H1 (cell line): Measurements from ENCODE around the gene SMAP2. TPM values are rescaled to one million over a fixed set of nuclear protein-coding genes. Genes with fewer than 3 reads are reported as not detected.

Source experiments
- CTCF ChIA-PET: fragments of 300-600 bp; sonication (Branson Sonifier 250); formaldehyde crosslinking; loops from one replicate; lab custom pipeline; 2021; ENCODE audit not compliant: partially characterized antibody; lab: Charles Lee
- POLR2A ChIA-PET: fragments of 300-600 bp; sonication (Branson Sonifier 250); formaldehyde crosslinking; loops from one replicate; lab custom pipeline; 2021; ENCODE audit warnings: inconsistent platforms; ENCODE audit not compliant: partially characterized antibody; lab: Charles Lee
- DNase-seq, 2 experiments: peaks; one replicate each; pipeline versions ENCODE4 v3.0.0 to v3.0.0-alpha.2; 2010 to 2022; ENCODE audit warnings: low spot score in 2 of 2, low read depth in 1 of 2, mixed read lengths in 1 of 2
- FAIRE-seq: peaks from 2 replicates; lab custom pipeline; 2011; peaks lifted over from hg19 to GRCh38; lab: Jason Lieb, UNC
- H2AFZ ChIP-seq: 2 replicates; pipeline ENCODE4 v1.8.1; 2012; ENCODE audit warnings: low read length, inconsistent platforms
- H2AK5ac ChIP-seq: 2 replicates; pipeline ENCODE4 v1.6.1; 2013; ENCODE audit warnings: low read depth, low read length
- H2BK120ac ChIP-seq: replicated peaks from 2 replicates; pipeline ENCODE3; 2013; ENCODE audit warnings: low read depth, low read length, inconsistent platforms
- H2BK12ac ChIP-seq: 2 replicates; pipeline ENCODE4 v1.6.1; 2013; ENCODE audit warnings: low read depth, low read length
- H2BK15ac ChIP-seq: 2 replicates; pipeline ENCODE4 v1.6.1; 2013; ENCODE audit warnings: low read length
- H2BK20ac ChIP-seq: 2 replicates; pipeline ENCODE4 v1.6.1; 2013; ENCODE audit warnings: low read length
- H2BK5ac ChIP-seq: 2 replicates; pipeline ENCODE4 v1.6.1; 2013; ENCODE audit warnings: low read depth, low read length
- H3K14ac ChIP-seq: 2 replicates; pipeline ENCODE4 v1.6.1; 2013; ENCODE audit warnings: inconsistent platforms; ENCODE audit not compliant: insufficient read length
- H3K18ac ChIP-seq: 2 replicates; pipeline ENCODE4 v1.6.1; 2013; ENCODE audit warnings: low read length; ENCODE audit errors: extremely low read depth
- H3K23ac ChIP-seq: 2 replicates; pipeline ENCODE4 v1.6.1; 2013; ENCODE audit warnings: inconsistent platforms; ENCODE audit not compliant: insufficient read length
- H3K23me2 ChIP-seq: 2 replicates; pipeline ENCODE4 v1.6.1; 2013; ENCODE audit warnings: low read depth, low read length
- H3K27ac ChIP-seq: 2 replicates; pipeline ENCODE4 v1.6.1; 2011; ENCODE audit warnings: low read depth, low read length, inconsistent platforms
- H3K27me3 ChIP-seq, 4 experiments: replicated peaks in 1 of 4; 1 replicate in 1 of 4; 2 replicates in 3 of 4; pipeline versions ENCODE4 v1.6.1 to v1.8.1; 2011 to 2013; ENCODE audit warnings: low read length in 3 of 4, mild to moderate bottlenecking in 3 of 4, inconsistent platforms in 2 of 4, mixed read lengths in 2 of 4, moderate library complexity in 1 of 4; ENCODE audit not compliant: control insufficient read depth in 3 of 4, insufficient read depth in 3 of 4; ENCODE audit errors: extremely low read depth in 1 of 4
- H3K36me3 ChIP-seq, 4 experiments: 2 replicates each; pipeline versions ENCODE4 v1.6.1 to v1.8.1; 2011 to 2013; ENCODE audit warnings: mild to moderate bottlenecking in 4 of 4, low read length in 3 of 4, moderate library complexity in 2 of 4, control low read depth in 1 of 4, inconsistent platforms in 1 of 4; ENCODE audit not compliant: insufficient read depth in 4 of 4, control insufficient read depth in 2 of 4
- H3K4ac ChIP-seq: replicated peaks from 2 replicates; pipeline ENCODE3; 2013; ENCODE audit warnings: low read length, low read depth, mixed read lengths, inconsistent platforms; ENCODE audit not compliant: insufficient read length
- H3K4me1 ChIP-seq, 4 experiments: replicated peaks in 1 of 4; 1 replicate in 1 of 4; 2 replicates in 3 of 4; pipeline versions ENCODE4 v1.6.1 to v1.8.1; 2011 to 2013; ENCODE audit warnings: low read length in 3 of 4, inconsistent platforms in 2 of 4, mixed read lengths in 1 of 4; ENCODE audit not compliant: insufficient read depth in 4 of 4, control insufficient read depth in 3 of 4
- H3K4me2 ChIP-seq, 2 experiments: 2 replicates each; pipeline versions ENCODE4 v1.6.1 to v1.8.1; 2011 to 2013; ENCODE audit warnings: low read depth in 2 of 2, low read length in 2 of 2, control low read depth in 1 of 2, inconsistent platforms in 1 of 2, mild to moderate bottlenecking in 1 of 2; ENCODE audit not compliant: insufficient read depth in 1 of 2
- H3K4me3 ChIP-seq, 4 experiments: fragments of 200-600, 300-600 bp in 1 of 4; sonication (generic), shearing (Covaris generic), sonication (Bioruptor Twin) in 1 of 4; 2 replicates each; pipeline versions ENCODE4 v1.5.1 to v1.8.1; 2011 to 2016; ENCODE audit warnings: low read length in 4 of 4, low read depth in 3 of 4, control low read depth in 2 of 4, inconsistent platforms in 2 of 4, mild to moderate bottlenecking in 2 of 4, mixed read lengths in 1 of 4, moderate library complexity in 1 of 4; ENCODE audit not compliant: insufficient read depth in 2 of 4; ENCODE audit errors: extremely low read depth in 1 of 4
- H3K56ac ChIP-seq: replicated peaks from 2 replicates; pipeline ENCODE3; 2013; ENCODE audit warnings: low read depth, mild to moderate bottlenecking, mixed read lengths, low read length, inconsistent platforms; ENCODE audit not compliant: insufficient read length
- H3K79me1 ChIP-seq: 2 replicates; pipeline ENCODE4 v1.6.1; 2013; ENCODE audit warnings: low read depth, low read length, control low read depth
- H3K79me2 ChIP-seq, 2 experiments: 2 replicates each; pipeline versions ENCODE4 v1.6.1 to v1.8.1; 2012 to 2013; ENCODE audit warnings: low read length in 2 of 2, mild to moderate bottlenecking in 2 of 2, inconsistent platforms in 1 of 2; ENCODE audit not compliant: insufficient read depth in 2 of 2, control insufficient read depth in 1 of 2
- H3K9ac ChIP-seq, 4 experiments: replicated peaks in 1 of 4; 1 replicate in 1 of 4; 2 replicates in 3 of 4; pipeline versions ENCODE4 v1.6.1 to v1.8.1; 2011 to 2013; ENCODE audit warnings: low read depth in 3 of 4, low read length in 3 of 4, control low read depth in 2 of 4, mild to moderate bottlenecking in 2 of 4, moderate library complexity in 2 of 4, inconsistent platforms in 1 of 4; ENCODE audit errors: extremely low read depth in 1 of 4
- H3K9me3 ChIP-seq, 2 experiments: 2 replicates each; pipeline versions ENCODE4 v1.6.1 to v1.8.1; 2012 to 2013; ENCODE audit warnings: mild to moderate bottlenecking in 2 of 2, moderate library complexity in 2 of 2, control low read depth in 1 of 2, inconsistent platforms in 1 of 2, low read depth in 1 of 2, low read length in 1 of 2, mixed read lengths in 1 of 2; ENCODE audit not compliant: insufficient read depth in 2 of 2
- H4K20me1 ChIP-seq, 2 experiments: replicated peaks in 1 of 2; 2 replicates each; pipeline versions ENCODE3 to v1.8.1; 2011 to 2013; ENCODE audit warnings: inconsistent platforms in 2 of 2, low read length in 2 of 2, mild to moderate bottlenecking in 1 of 2; ENCODE audit not compliant: insufficient read depth in 2 of 2, control insufficient read depth in 1 of 2
- H4K5ac ChIP-seq: 2 replicates; pipeline ENCODE4 v1.6.1; 2013; ENCODE audit warnings: low read length, low read depth, mixed read lengths, inconsistent platforms; ENCODE audit not compliant: insufficient read length
- H4K8ac ChIP-seq: 2 replicates; pipeline ENCODE4 v1.8.0; 2013; ENCODE audit warnings: mild to moderate bottlenecking, moderate library complexity, low read length, inconsistent platforms; ENCODE audit not compliant: insufficient read depth; ENCODE audit errors: extremely low read depth
- H4K91ac ChIP-seq: replicated peaks from 2 replicates; pipeline ENCODE3; 2013; ENCODE audit warnings: low read length, mixed read lengths, inconsistent platforms; ENCODE audit not compliant: insufficient read length
- CTBP2 ChIP-seq: IDR thresholded peaks from 2 replicates; pipeline ENCODE4 v1.7.0; 2011; ENCODE audit warnings: borderline replicate concordance, mild to moderate bottlenecking, moderate library complexity, mixed read lengths, low read length; ENCODE audit not compliant: insufficient read depth, insufficient read length
- HDAC2 ChIP-seq, 2 experiments: fragments of 300-600 bp in 1 of 2; sonication (generic) in 1 of 2; IDR thresholded peaks; 2 replicates each; pipeline ENCODE4 v1.6.1; 2011 to 2012; ENCODE audit warnings: low read depth in 2 of 2, low read length in 2 of 2, mild to moderate bottlenecking in 2 of 2, moderate library complexity in 2 of 2, borderline replicate concordance in 1 of 2, inconsistent platforms in 1 of 2
- MAFK ChIP-seq: IDR thresholded peaks from 2 replicates; pipeline ENCODE4 v1.6.1; 2012; ENCODE audit warnings: low read depth, mild to moderate bottlenecking, improper control_type of control experiment, low read length
- POLR2AphosphoS5 ChIP-seq: IDR thresholded peaks from 2 replicates; pipeline ENCODE4 v1.6.1; 2011; ENCODE audit warnings: low read depth, low read length
- SAP30 ChIP-seq: fragments of 300-600 bp; sonication (generic); IDR thresholded peaks from 2 replicates; pipeline ENCODE4 v1.7.1; 2012; ENCODE audit warnings: low read length, moderate library complexity, mild to moderate bottlenecking, inconsistent platforms; ENCODE audit not compliant: insufficient read depth, insufficient replicate concordance
- ZNF274 ChIP-seq: IDR thresholded peaks from 2 replicates; pipeline ENCODE4 v1.7.0; 2012; ENCODE audit warnings: low read length, borderline replicate concordance; ENCODE audit errors: extremely low read depth
- WGBS, 2 experiments: shearing (Covaris generic) in 1 of 2; methylation state at CpG; one replicate each; pipeline versions ENCODE4 v1.1.6 to v1.1.7; 2013 to 2015; ENCODE audit warnings: low lambda C conversion rate in 2 of 2, mixed read lengths in 2 of 2, inconsistent platforms in 1 of 2, low coverage in 1 of 2, missing lambda C conversion rate in 1 of 2; ENCODE audit not compliant: insufficient replicate concordance in 2 of 2, insufficient coverage in 1 of 2, insufficient read length in 1 of 2; ENCODE audit errors: extremely low coverage in 1 of 2, missing lambda C conversion rate in 1 of 2; 5-methylcytosine and 5-hydroxymethylcytosine counted together
- polyA plus RNA-seq, 7 experiments: library from polyadenylated mRNA; depleted of rRNA in 3 of 7; stranded (reverse) in 5 of 7; unstranded in 2 of 7; fragments of >200 nt in 5 of 7; fragments of 200-250 nt in 2 of 7; gene quantifications; 1 replicate in 5 of 7; 2 replicates in 1 of 7; 4 replicates in 1 of 7; pipeline versions ENCODE4 v1.2.1 to v1.2.3, GENCODE V29; 2011 to 2013; ENCODE audit warnings: missing spikeins in 2 of 7, mixed read lengths in 2 of 7
- total RNA-seq: library from RNA; stranded (reverse); fragmentation: NEBNext Ultra II Directional; extraction: Animal tissue kit (Norgen Biotek cat#: 25700); gene quantifications from 2 replicates; pipeline ENCODE4 v1.2.1, GENCODE V29; 2021

Gene SMAP2
- total and polyA plus RNA-seq, 2 of the 8 experiments (the other 6 are each of a cell fraction or from before 2014, with no cell fraction given) = 4.3 to 5.5 TPM

- Histone ChIP-seq H3K23ac (no peak overlapping the region), H3K27me3 (no peaks in the 10 kb centered on the region), H3K4ac (no peak overlapping the region), H3K79me2 (no peaks in the 10 kb centered on the region), H3K23me2 (no peaks in the 10 kb centered on the region), H2BK15ac (no peak overlapping the region), H3K4me2 (no peak overlapping the region), H3K36me3 (no peaks in the 10 kb centered on the region), H3K79me1 (no peaks in the 10 kb centered on the region; the same call in 1 of the 2 replicates), H2AFZ (no peak overlapping the region), H4K20me1 (no peaks in the 10 kb centered on the region), H3K14ac (no peak overlapping the region), H2AK5ac (no peak overlapping the region), H2BK120ac (no peak overlapping the region), H2BK12ac (no peak overlapping the region), H2BK5ac (no peak overlapping the region), H3K4me1 (peaks cover 0 to 2% (median 0%) of the 10 kb centered on the region in 4 experiments; a peak in 1 of 7 replicates), H4K5ac (no peak overlapping the region), H3K4me3 (no peak overlapping the region), H2BK20ac (no peak overlapping the region), H3K9me3 (no peaks in the 10 kb centered on the region), H3K18ac (no peak overlapping the region), H4K8ac (no peak overlapping the region; the same call in 1 of the 2 replicates), H3K9ac (no peak overlapping the region), H3K56ac (no peak overlapping the region), H4K91ac (no peak overlapping the region), H3K27ac (no peak overlapping the region)
- WGBS, 2 experiments = 95% methylated on average over 3 of the region's 3 CpGs; no CpG with 5 or more reads in 1 of the 2 experiments
- DNase-seq (no peak), FAIRE-seq (no peak)
- POLR2A ChIA-PET = no interaction called here
- no peak for TF ChIP-seq HDAC2 (IDR thresholded peaks at IDR 0.05; ENCODE audit: borderline replicate concordance in 1 of 2, low read depth in 2 of 2, low read length in 2 of 2)
- no peak for TF ChIP-seq ZNF274
- no peak for TF ChIP-seq SAP30
- no peak for TF ChIP-seq MAFK
- no peak for TF ChIP-seq CTBP2
- no peak for TF ChIP-seq POLR2AphosphoS5
- CTCF ChIA-PET = interaction anchor here (0.6 to 5.9 kb wide), 2 partner anchors 11 to 260 kb away, joined by 3 to 27 read pairs; no protein-coding TSS in a partner anchor
Observed at GRCh38 chr1:40393173-40393572, 19.6 kb downstream of the SMAP2 start.
